ENCODE measurements around the gene ADRM1.

Gene ADRM1

DNA sequence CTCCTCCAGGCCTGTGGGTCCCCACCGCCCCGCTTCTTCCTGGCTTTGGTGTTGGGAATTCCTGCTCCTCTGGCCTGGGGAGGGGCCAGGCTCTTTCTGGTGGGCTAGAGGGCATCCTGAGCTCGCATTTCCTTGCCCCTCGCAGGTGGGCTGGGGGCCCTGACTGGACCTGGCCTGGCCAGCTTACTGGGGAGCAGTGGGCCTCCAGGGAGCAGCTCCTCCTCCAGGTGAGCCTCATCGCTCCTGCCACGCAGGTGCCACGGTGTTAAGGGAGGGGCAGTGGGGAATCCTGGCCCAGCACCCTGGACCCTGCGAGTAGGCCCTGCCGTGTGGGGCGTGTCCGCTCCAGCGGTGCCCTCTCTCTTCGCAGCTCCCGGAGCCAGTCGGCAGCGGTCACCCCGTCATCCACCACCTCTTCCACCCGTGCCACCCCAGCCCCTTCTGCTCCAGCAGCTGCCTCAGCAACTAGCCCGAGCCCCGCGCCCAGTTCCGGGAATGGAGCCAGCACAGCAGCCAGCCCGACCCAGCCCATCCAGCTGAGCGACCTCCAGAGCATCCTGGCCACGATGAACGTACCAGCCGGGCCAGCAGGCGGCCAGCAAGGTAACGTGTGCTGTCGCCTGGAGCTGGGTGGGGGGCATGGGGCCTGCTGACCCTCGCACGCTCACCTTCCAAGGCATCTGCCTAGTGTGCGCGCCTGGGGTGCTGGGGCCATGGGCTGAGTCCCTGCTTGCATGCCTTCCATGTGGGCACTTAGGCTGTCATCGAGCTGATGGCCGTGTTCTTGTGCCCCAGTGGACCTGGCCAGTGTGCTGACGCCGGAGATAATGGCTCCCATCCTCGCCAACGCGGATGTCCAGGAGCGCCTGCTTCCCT is 4.7 kb downstream of the ADRM1 start:
- Histone ChIP-seq H3K4me3 (ENCODE audit: low read length) (no peak overlapping the region), H3K4me1 (ENCODE audit: control insufficient read depth, low read depth, low read length) (peaks cover 2% of the 10 kb centered on the region), H3K27ac (ENCODE audit: low read depth, low read length) (no peak overlapping the region), H3K4me2 (ENCODE audit: low read length) (no peak overlapping the region), H2BK15ac (replicated peaks; ENCODE audit: low read depth) (no peak overlapping the region), H4K5ac (ENCODE audit: low read length) (no peak overlapping the region), H2AK5ac (ENCODE audit: low read length) (no peak overlapping the region), H4K8ac (ENCODE audit: low read depth, low read length) (no peak overlapping the region), H2BK5ac (ENCODE audit: low read length) (no peak overlapping the region), H3K56ac (ENCODE audit: low read length) (no peak overlapping the region), H2BK120ac (ENCODE audit: low read depth, low read length) (no peak overlapping the region), H3K36me3 (ENCODE audit: control insufficient read depth, insufficient read depth, low read length) (peaks cover 26% of the 10 kb centered on the region), H3K9ac (ENCODE audit: low read length) (no peak overlapping the region), H3K4ac (ENCODE audit: low read depth, low read length) (no peak overlapping the region), H3K79me1 (ENCODE audit: low read length) (peaks cover 4% of the 10 kb centered on the region), H3K79me2 (ENCODE audit: control insufficient read depth, insufficient read depth, low read length) (peaks cover 33% of the 10 kb centered on the region), H3K23ac (ENCODE audit: low read length) (no peak overlapping the region), H3K27me3 (ENCODE audit: insufficient read depth, low read length, poor library complexity) (no peaks in the 10 kb centered on the region), H3K18ac (ENCODE audit: low read length) (no peak overlapping the region)
- DNase-seq: no peak
- no CpG with 5 or more reads among the region's 42 CpGs for WGBS (ENCODE audit: extremely low coverage, insufficient coverage, low lambda C conversion rate)

DNA sequence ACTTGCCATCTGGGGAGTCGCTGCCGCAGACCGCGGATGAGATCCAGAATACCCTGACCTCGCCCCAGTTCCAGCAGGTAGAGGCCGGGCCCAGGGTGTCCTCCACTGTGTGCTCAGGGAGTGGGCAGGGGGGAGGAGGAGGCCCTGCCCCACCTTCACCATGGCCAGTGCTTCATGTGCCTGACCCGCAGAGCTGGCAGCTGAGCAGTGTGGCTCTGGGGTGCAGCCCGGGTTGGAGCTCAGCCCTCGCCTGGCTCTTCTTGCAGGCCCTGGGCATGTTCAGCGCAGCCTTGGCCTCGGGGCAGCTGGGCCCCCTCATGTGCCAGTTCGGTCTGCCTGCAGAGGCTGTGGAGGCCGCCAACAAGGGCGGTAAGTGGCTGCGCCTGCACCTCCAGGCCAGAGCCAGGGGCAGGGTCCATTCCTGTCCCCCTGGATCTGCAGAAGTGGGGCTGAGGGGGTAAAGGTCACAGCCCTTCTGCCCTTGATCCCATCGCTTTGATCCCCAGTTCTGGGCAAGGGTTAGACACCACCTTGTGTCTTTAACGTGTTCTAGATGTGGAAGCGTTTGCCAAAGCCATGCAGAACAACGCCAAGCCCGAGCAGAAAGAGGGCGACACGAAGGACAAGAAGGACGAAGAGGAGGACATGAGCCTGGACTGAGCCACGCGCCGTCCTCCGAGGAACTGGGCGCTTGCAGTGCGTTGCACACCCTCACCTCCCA is 5.5 kb downstream of the ADRM1 start:
- no peak overlapping the region for H3K4me2 ChIP-seq (ENCODE audit: low read length)
- no peak overlapping the region for H4K8ac ChIP-seq (ENCODE audit: low read depth, low read length)
- peaks cover 29% of the 10 kb centered on the region for H3K36me3 ChIP-seq (ENCODE audit: control insufficient read depth, insufficient read depth, low read length)
- peaks cover 2% of the 10 kb centered on the region for H3K4me1 ChIP-seq (ENCODE audit: control insufficient read depth, low read depth, low read length)
- no peak overlapping the region for H2AK5ac ChIP-seq (ENCODE audit: low read length)
- H2BK15ac ChIP-seq (replicated peaks; ENCODE audit: low read depth): no peak overlapping the region
- peaks cover 4% of the 10 kb centered on the region for H3K79me1 ChIP-seq (ENCODE audit: low read length)
- H3K4me3 ChIP-seq (ENCODE audit: low read length): no peak overlapping the region
- no peak overlapping the region for H3K4ac ChIP-seq (ENCODE audit: low read depth, low read length)
- H2BK5ac ChIP-seq (ENCODE audit: low read length): no peak overlapping the region
- peaks cover 31% of the 10 kb centered on the region for H3K79me2 ChIP-seq (ENCODE audit: control insufficient read depth, insufficient read depth, low read length)
- no peaks in the 10 kb centered on the region for H3K27me3 ChIP-seq (ENCODE audit: insufficient read depth, low read length, poor library complexity)
- no CpG with 5 or more reads among the region's 29 CpGs for WGBS (ENCODE audit: extremely low coverage, insufficient coverage, low lambda C conversion rate)
- no peak overlapping the region for H3K23ac ChIP-seq (ENCODE audit: low read length)
- DNase-seq: no peak
- H3K56ac ChIP-seq (ENCODE audit: low read length): no peak overlapping the region
- no peak overlapping the region for H2BK120ac ChIP-seq (ENCODE audit: low read depth, low read length)
- no peak overlapping the region for H3K27ac ChIP-seq (ENCODE audit: low read depth, low read length)
- H3K18ac ChIP-seq (ENCODE audit: low read length): no peak overlapping the region
- H4K5ac ChIP-seq (ENCODE audit: low read length): no peak overlapping the region
- H3K9ac ChIP-seq (ENCODE audit: low read length): no peak overlapping the region

DNA sequence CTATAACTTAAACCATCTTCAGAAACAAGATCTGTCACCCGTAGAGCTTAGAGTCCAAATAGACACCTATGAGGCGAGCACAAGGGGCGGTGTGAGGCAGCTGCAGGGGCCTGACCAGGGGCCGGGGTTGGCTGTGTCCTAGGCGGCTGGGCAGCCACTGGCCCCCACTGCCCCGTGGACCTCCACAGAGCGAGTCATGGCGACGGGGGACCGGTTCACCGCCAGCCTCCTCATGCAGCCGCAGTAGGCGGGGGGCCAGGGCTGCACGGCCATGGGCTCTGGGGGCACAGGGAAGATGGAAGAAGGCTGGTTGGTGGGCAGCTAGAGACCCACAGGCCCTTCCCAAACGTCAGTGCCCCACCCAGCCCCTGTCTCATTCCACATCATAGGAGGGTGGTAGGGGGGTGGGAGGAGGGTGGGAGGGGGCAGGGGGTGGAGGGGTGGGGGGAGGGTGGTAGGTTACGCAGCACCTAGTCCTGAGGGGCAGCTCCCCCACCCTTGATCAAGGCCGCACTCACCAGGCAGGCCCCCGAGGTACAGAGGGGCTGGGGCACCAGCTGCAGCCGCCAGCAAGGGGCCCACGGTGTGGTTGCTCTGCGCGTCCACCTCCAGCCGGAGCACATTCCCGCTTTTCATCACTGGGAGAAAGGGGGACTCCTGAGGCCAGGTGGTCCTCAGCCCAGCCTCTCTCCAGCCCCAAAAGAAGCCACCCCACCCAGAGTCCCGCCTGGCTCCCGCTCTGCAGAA is 6.6 kb downstream of the ADRM1 start:
- Histone ChIP-seq H3K27me3 (ENCODE audit: insufficient read depth, low read length, poor library complexity) (no peaks in the 10 kb centered on the region), H3K79me1 (ENCODE audit: low read length) (peaks cover 4% of the 10 kb centered on the region), H3K79me2 (ENCODE audit: control insufficient read depth, insufficient read depth, low read length) (peaks cover 20% of the 10 kb centered on the region), H3K27ac (ENCODE audit: low read depth, low read length) (peak overlapping the region; percentile 7), H4K8ac (ENCODE audit: low read depth, low read length) (no peak overlapping the region), H2AK5ac (ENCODE audit: low read length) (no peak overlapping the region), H3K4me3 (ENCODE audit: low read length) (no peak overlapping the region), H2BK5ac (ENCODE audit: low read length) (no peak overlapping the region), H3K4me2 (ENCODE audit: low read length) (no peak overlapping the region), H3K9ac (ENCODE audit: low read length) (no peak overlapping the region), H3K18ac (ENCODE audit: low read length) (no peak overlapping the region), H2BK15ac (replicated peaks; ENCODE audit: low read depth) (no peak overlapping the region), H2BK120ac (ENCODE audit: low read depth, low read length) (no peak overlapping the region), H3K56ac (ENCODE audit: low read length) (no peak overlapping the region), H3K36me3 (ENCODE audit: control insufficient read depth, insufficient read depth, low read length) (peaks cover 29% of the 10 kb centered on the region), H4K5ac (ENCODE audit: low read length) (no peak overlapping the region), H3K23ac (ENCODE audit: low read length) (no peak overlapping the region), H3K4me1 (ENCODE audit: control insufficient read depth, low read depth, low read length) (peaks cover under 1% of the 10 kb centered on the region), H3K4ac (ENCODE audit: low read depth, low read length) (no peak overlapping the region)
- no peak for DNase-seq
- no CpG with 5 or more reads among the region's 26 CpGs for WGBS (ENCODE audit: extremely low coverage, insufficient coverage, low lambda C conversion rate)

DNA sequence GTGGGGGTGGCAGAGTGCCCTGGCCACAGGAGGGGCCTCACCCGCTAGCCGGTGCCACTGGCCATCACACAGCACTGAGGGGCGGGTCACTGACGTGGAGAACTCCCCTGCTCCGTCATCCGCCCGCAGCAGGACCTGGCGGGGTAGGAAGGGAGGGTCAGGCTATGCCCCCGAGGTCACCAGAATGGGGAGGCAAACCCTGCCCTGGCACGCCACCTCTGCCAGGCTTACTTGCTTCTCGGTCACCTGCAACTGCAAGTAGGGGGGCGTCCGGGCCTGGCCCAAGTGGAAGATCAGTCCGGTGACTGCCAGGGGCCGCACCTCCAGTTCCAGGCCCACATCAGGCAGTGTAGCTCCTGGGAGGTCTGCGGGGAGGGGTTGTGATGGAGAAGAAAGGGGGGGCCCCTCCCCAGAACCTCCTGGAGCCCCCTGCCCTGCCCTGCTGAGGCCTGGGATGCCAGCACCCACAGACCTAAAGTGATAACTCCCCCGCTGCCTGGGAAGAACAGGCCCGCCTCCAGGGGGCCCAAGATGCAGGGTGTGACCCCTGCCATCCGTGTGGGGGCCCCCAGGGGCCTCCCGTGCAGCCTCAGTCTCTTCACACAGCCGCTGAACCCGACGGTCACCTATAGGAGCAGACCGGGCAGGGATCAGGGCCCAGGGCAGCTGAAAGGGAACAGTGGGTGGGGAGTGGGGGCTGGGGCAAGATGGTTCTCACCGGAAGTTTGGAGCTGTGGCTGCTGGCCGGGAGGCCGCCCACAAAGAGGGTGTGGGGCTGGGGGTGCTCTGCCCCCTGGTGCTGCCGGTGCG is 7.4 kb downstream of the ADRM1 start:
- DNase-seq: no peak
- Histone ChIP-seq H3K79me2 (ENCODE audit: control insufficient read depth, insufficient read depth, low read length) (peaks cover 12% of the 10 kb centered on the region), H3K27me3 (ENCODE audit: insufficient read depth, low read length, poor library complexity) (no peaks in the 10 kb centered on the region), H3K36me3 (ENCODE audit: control insufficient read depth, insufficient read depth, low read length) (peaks cover 29% of the 10 kb centered on the region), H3K9ac (ENCODE audit: low read length) (no peak overlapping the region), H3K4me2 (ENCODE audit: low read length) (no peak overlapping the region), H3K27ac (ENCODE audit: low read depth, low read length) (no peak overlapping the region), H2BK15ac (replicated peaks; ENCODE audit: low read depth) (no peak overlapping the region), H2BK120ac (ENCODE audit: low read depth, low read length) (no peak overlapping the region), H3K4me1 (ENCODE audit: control insufficient read depth, low read depth, low read length) (no peaks in the 10 kb centered on the region), H4K5ac (ENCODE audit: low read length) (no peak overlapping the region), H3K18ac (ENCODE audit: low read length) (no peak overlapping the region), H4K8ac (ENCODE audit: low read depth, low read length) (no peak overlapping the region), H3K4me3 (ENCODE audit: low read length) (no peak overlapping the region), H2BK5ac (ENCODE audit: low read length) (no peak overlapping the region), H3K4ac (ENCODE audit: low read depth, low read length) (no peak overlapping the region), H2AK5ac (ENCODE audit: low read length) (no peak overlapping the region), H3K56ac (ENCODE audit: low read length) (no peak overlapping the region), H3K23ac (ENCODE audit: low read length) (no peak overlapping the region), H3K79me1 (ENCODE audit: low read length) (peaks cover 4% of the 10 kb centered on the region)
- no CpG with 5 or more reads among the region's 29 CpGs for WGBS (ENCODE audit: extremely low coverage, insufficient coverage, low lambda C conversion rate)

DNA sequence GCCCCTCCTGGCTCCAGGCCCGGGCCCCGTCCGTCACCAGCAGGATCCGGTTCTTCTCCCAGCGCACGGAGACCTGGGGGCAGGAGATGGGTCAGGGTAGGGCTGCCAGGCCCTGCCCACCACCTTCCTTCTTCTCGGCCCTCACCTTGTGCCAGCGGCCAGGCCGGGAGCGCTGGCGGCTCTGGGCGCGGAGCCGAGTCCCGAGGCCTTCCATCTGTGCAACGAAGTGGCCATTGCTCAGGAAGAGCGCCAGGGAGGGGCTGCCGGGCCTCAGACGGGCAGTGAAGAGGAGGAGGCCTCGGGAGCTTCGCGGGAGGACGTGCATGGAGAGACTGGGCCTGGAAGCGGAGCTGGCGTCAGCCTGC is 7.9 kb downstream of the ADRM1 start:
- no peak overlapping the region for H2BK5ac ChIP-seq (ENCODE audit: low read length)
- H3K27me3 ChIP-seq (ENCODE audit: insufficient read depth, low read length, poor library complexity): no peaks in the 10 kb centered on the region
- peaks cover 27% of the 10 kb centered on the region for H3K36me3 ChIP-seq (ENCODE audit: control insufficient read depth, insufficient read depth, low read length)
- no peak overlapping the region for H4K8ac ChIP-seq (ENCODE audit: low read depth, low read length)
- H3K23ac ChIP-seq (ENCODE audit: low read length): no peak overlapping the region
- no peak overlapping the region for H3K18ac ChIP-seq (ENCODE audit: low read length)
- H3K56ac ChIP-seq (ENCODE audit: low read length): no peak overlapping the region
- no peak overlapping the region for H2BK15ac ChIP-seq (replicated peaks; ENCODE audit: low read depth)
- H3K79me1 ChIP-seq (ENCODE audit: low read length): peaks cover 2% of the 10 kb centered on the region
- no peak overlapping the region for H2AK5ac ChIP-seq (ENCODE audit: low read length)
- no CpG with 5 or more reads among the region's 25 CpGs for WGBS (ENCODE audit: extremely low coverage, insufficient coverage, low lambda C conversion rate)
- no peaks in the 10 kb centered on the region for H3K4me1 ChIP-seq (ENCODE audit: control insufficient read depth, low read depth, low read length)
- H3K9ac ChIP-seq (ENCODE audit: low read length): no peak overlapping the region
- DNase-seq: no peak
- H3K79me2 ChIP-seq (ENCODE audit: control insufficient read depth, insufficient read depth, low read length): peaks cover 6% of the 10 kb centered on the region
- H3K4me3 ChIP-seq (ENCODE audit: low read length): no peak overlapping the region
- H3K4me2 ChIP-seq (ENCODE audit: low read length): no peak overlapping the region
- no peak overlapping the region for H2BK120ac ChIP-seq (ENCODE audit: low read depth, low read length)
- H3K27ac ChIP-seq (ENCODE audit: low read depth, low read length): no peak overlapping the region
- no peak overlapping the region for H3K4ac ChIP-seq (ENCODE audit: low read depth, low read length)
- H4K5ac ChIP-seq (ENCODE audit: low read length): no peak overlapping the region
